Fibroblast of skin of back (primary cell): ENCODE data around the gene ADORA2B. TPM values are rescaled to one million over a fixed set of nuclear protein-coding genes. Genes with fewer than 3 reads are reported as not detected.
"Not testable (repeated sequence)": the region's sequence is repeated elsewhere in the genome, so short reads cannot be mapped to it uniquely, and the experiment has no call there.

Source experiments
- DNase-seq: peaks from one replicate; pipeline ENCODE4 v3.0.0-alpha.2; 2013
- polyA plus RNA-seq, 2 experiments: library from polyadenylated mRNA; unstranded; fragments of 120-200 nt; gene quantifications; one replicate each; pipeline ENCODE4 v1.2.1, GENCODE V29; 2013; ENCODE audit not compliant: insufficient read length in 2 of 2

Gene ADORA2B
- 20.6 TPM for polyA plus RNA-seq (2013, experiment 1 of 2; ENCODE audit: insufficient read length)
- polyA plus RNA-seq (2013, experiment 2 of 2; ENCODE audit: insufficient read length) = 13.3 TPM

DNA sequence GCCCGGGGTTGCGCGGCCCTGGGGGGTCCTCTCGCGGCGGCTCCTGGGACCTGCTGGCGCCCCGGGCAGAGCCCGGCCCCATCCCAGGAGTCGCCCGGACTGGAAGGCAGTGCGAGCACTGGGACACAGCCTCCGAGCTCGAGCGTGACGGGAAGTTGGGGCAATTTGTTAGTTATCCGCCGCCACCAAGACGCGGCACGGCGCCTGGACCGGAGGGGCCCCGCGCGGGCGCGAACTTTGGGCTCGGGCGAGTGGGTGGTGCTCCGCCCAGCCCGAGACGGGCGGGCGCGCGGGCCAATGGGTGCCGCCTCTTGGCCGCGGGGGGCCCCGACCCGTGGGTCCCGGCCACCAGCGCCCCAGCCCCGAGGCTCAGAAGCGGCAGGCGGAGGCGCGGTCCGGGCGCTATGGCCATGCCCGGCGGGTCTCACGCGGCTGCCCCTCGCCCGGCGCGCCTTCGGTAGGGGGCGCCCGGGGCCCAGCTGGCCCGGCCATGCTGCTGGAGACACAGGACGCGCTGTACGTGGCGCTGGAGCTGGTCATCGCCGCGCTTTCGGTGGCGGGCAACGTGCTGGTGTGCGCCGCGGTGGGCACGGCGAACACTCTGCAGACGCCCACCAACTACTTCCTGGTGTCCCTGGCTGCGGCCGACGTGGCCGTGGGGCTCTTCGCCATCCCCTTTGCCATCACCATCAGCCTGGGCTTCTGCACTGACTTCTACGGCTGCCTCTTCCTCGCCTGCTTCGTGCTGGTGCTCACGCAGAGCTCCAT, at the start of gene ADORA2B:
Gene ADORA2B, plus strand, starts transcription at position 372 of the 768 bp plus-strand sequence. Its CDS starts 119 bp downstream, at position 491.
- peak; percentile 83 for DNase-seq

GRCh38 chr17:15896277-15896676, 48.7 kb upstream of the ADORA2B start:
- no peak for DNase-seq

DNA sequence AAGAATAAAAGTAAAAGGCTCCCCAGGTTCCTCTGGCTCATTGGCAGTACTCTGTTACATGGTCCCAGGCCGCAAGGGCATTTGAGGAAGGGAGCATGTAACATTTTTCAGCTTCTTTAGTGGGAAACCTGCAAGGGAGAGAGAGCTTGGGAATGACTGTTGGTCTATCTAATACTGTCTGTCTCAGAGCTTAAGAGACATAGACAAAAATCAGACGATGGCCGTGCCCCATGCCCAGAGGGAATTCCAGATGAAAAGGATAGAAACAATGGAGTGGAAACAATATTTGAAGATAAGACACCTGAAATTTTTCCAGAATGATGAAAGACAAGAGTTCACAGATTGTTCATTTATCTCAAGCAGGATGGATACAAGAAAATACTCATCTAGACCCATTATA, 48.1 kb upstream of the ADORA2B start:
- no peak for DNase-seq

- not testable (repeated sequence) for DNase-seq
Observed at GRCh38 chr17:15899596-15899995, 45.3 kb upstream of the ADORA2B start.

GRCh38 chr17:15900871-15901270, 44.1 kb upstream of the ADORA2B start:
- no peak for DNase-seq

DNA sequence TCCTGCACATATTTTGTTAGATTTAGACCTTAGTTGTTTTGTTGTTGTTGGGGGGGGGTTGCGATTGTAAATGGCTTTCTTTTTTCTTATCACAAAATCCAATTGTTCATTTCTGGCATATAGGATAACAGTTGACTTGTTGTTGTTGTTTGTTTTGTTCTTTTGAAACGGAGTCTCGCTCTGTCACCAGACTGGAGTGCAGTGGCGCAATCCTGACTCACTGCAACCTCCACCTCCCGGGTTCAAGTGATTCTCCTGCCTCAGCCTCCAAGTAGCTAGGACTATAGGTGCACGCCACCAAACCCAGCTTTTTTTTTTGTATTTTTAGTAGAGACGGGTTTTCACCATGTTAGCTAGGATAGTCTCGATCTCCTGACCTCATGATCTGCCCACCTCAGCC, 39.7 kb upstream of the ADORA2B start:
- not testable (repeated sequence) for DNase-seq

DNA sequence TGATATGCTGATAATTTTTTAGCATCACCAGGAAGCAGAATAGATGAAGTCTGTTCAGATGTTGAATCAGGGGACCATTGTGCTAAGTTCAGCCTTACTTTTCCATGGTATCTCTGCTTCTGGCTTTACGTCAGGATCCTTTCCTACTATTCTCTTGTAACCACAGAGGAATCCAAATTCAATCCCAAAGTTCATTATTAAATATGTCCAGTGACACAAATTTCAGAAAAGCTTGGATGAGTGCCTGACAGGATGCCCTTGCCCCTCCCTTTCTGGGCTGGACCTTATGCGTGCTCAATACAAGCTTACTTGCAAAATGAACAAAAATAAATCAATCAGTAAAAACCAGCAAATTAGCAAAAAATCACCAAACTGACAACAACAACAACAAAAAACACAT, 37.6 kb upstream of the ADORA2B start:
- no peak for DNase-seq

- no peak for DNase-seq
Observed at GRCh38 chr17:15908378-15908777, 36.6 kb upstream of the ADORA2B start.

- peak; percentile 80 for DNase-seq
Observed at GRCh38 chr17:15909481-15909991, 35.4 kb upstream of the ADORA2B start.

DNA sequence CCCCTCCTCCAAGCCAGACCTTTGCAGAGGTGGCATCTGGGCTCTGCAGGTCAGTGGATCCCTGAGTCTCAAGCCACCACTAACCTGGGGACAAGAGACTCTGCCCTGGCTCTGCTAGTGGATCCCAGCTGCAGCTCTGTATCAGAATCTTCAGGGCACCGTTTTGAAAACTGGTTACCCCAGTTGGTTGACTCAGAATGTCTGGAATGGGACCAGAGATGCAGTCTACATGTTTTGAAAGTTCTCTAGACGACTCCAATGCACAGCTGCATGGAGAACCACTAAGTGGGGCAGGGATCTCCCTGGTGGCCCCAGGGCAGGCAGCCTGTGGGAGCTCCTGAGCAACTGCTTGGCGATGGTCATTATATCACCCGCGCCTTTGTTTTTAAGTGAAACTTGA, 34.1 kb upstream of the ADORA2B start:
- peak; percentile 63 for DNase-seq

DNA sequence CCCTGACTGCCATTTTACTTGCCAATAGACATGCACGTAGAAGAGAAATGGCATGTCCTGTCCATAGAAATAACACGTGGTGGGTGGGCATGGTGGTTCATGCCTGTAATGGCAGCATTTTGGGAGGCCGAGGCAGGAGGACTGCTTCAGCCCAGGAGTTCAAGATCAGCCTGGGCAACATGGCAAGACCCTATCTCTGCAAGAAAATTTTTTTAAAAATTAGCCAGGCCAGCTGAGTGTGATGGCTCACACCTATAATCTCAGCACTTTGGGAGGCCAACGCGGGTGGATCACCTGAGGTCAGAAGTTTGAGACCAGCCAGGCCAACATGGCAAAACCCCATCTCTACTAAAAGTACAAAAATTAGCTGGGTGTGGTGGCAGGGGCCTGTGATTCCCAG, 33.2 kb upstream of the ADORA2B start:
- not testable (repeated sequence) for DNase-seq

- no peak for DNase-seq
Observed at GRCh38 chr17:15912416-15912955, 32.4 kb upstream of the ADORA2B start.

- no peak for DNase-seq
Observed at GRCh38 chr17:15913826-15914225, 31.1 kb upstream of the ADORA2B start.

DNA sequence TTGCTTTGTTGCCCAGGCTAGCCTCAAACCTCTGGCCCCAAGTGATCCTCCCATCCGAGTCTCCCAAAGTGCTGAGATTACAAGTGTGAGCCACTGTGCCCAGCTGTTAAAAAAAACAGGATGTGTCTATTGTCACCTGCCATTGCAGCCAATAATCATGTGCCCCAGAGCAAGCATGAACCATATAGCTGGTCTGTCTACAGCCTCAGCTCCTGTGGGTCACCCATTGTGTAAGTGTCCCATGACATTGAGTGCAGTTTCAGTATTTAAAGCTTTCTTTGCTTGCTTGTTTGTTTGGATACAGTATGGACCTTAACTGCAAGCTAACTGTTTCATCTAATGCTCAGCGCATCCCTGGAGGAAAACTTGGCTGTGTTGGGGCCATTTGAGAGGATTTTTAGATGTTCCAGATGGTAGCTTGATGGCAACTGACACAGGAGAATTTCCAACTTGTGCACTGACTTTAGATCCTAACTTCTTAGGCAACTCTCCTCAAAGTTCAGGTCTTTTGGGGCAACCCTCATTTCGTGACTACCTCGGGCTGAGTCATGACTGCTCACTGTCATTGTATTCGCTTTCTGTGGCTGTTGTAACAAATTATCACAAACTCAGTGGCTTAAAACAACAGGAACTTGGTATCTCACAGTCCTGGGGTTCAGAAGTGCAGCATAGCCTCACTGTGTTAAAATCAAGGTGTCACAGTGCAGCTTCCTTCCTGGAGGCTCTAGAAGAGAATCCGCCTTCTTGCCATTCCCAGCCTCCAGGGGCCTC, 30.3 kb upstream of the ADORA2B start:
- peak; percentile 59 for DNase-seq

DNA sequence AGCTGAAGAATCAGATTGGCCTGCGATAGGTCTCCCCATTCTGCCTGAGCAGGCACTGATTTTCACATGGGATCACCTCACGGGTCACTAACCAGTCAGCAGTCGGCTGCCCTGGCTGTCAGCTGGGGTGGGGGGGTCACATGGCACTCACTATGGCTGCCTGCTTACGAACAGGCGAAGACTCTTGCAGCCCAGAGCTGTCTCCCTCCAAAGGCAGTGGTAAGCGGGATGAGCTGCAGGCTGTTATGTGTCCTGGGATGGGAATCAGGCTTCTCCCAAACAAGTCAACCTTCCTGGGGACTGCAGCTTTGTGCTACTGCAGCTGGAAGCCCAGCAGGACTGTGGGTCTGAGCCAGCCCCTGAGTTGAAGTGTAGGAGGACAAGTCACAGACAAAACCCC, 29.0 kb upstream of the ADORA2B start:
- DNase-seq = no peak

- no peak for DNase-seq
Observed at GRCh38 chr17:15917021-15917437, 27.9 kb upstream of the ADORA2B start.

GRCh38 chr17:15917438-15918027, 27.4 kb upstream of the ADORA2B start:
- DNase-seq = no peak

GRCh38 chr17:15918261-15918660, 26.7 kb upstream of the ADORA2B start:
- no peak for DNase-seq

GRCh38 chr17:15918661-15919259, 26.2 kb upstream of the ADORA2B start:
- no peak for DNase-seq

- no peak for DNase-seq
Observed at GRCh38 chr17:15919466-15919865, 25.5 kb upstream of the ADORA2B start.

DNA sequence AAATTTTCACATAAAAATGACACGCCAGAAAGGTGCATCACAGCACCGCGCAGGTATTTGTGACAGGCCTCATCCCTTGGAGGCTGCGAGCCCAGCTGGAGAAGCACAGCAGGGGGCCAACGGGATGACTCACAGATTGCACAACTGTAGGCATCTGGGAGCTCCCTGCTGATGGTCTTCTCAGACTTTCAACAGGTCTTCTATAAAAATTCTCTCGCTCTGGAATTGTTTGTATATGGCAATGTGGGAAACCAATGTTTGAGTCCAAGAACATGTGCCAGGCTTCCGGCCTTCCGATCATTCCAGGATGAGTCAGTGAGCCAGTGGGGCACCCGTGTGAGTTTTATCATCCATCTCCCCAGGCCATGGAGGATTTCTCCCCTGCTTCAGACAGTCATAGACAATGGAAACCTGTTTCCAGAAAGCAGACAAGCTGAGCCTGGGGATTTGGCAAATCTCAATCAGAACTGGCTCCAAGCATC, 24.1 kb upstream of the ADORA2B start:
- peak; percentile 99 for DNase-seq

GRCh38 chr17:15921640-15922039, 23.3 kb upstream of the ADORA2B start:
- DNase-seq = no peak
